Activated CD4-positive, CD25-positive, alpha-beta regulatory T cell (primary cell): ENCODE results near the gene PRDM10.
"Not testable (repeated sequence)": the region's sequence is repeated elsewhere in the genome, so short reads cannot be mapped to it uniquely, and the experiment has no call there.

ENCODE experiments used
- DNase-seq, 4 experiments: peaks; one replicate each; lab custom pipeline; 2025; lab: John Stamatoyannopoulos, UW

The PRDM10 gene

GRCh38 chr11:129974672-129975071 is 28.0 kb downstream of the PRDM10 start:
- no peak for DNase-seq

DNA sequence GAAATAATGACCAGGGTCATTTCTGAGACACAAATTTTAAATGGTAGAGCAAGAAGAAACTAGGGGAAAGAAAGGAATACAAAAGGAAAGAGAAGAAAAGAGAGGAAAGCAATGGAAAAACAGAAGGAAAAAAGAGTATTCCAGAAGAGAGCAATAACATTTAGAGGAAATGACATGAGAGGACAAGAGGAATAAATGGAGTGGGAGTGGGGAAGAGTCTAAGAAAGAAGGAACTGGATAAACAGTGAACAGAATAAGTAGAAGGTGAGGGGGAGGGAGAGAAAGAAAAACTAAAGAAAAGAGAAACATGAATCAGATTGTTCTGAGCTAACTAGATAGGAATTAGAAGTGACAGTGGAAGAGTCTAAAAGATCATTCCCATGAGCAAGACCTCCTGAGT is 28.4 kb downstream of the PRDM10 start:
- no peak for DNase-seq

DNA sequence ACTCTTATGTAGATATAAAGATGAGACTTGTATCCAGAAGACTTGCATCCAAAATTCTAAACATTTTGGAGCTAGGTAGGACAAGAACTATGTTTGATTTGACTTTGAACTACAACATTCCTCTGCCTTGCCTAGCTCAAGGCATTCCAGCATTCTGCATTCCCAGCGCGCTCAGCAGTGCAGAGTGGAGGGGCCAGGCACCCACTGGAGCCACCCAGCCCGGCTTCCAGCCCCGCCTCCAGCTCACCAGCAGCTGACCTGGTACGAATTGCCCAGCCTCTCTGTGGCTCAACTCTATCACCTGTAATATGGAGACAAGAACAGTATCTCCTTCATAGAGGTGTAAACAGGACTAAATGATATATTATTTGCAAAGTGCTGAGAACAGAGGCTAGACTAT is 28.8 kb downstream of the PRDM10 start:
- DNase-seq: no peak

DNA sequence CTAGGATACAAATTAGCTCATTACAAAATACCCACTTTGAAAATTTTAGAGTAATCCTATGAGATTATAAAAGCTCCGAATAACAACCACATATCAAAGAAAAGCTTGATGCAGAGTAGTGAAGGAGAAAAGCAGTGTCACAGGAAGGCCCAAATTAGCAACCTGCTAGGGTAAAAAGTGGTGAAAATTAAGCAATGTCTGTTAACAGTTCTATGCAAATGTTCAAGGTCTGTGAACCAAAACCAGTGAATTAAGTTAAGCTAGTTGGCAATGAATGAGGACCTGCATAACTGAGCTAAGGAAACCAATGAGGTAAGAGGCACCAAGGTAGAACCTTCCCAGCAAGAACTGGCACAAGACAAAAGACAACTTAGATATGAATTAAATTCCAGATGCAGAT is 29.6 kb downstream of the PRDM10 start:
- no peak for DNase-seq

DNA sequence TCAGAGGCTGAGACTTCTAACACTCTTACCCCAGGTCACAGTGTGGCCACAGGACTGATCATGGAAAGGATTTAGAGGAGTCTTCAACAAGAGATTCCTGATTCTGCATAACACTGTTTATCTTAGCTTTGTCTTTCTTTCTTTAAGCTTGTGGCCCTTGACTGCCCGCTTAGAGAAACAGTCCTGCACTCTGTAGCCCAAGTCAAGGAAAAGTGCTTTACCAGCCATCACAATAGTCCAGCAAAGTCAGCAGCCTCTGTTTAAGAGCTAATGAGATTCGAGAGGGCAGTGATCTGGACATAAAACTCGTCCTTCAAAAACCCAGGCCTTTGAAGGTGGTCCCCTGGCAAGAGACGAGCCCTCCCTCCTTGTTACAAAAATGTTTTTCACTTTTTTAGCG is 30.0 kb downstream of the PRDM10 start:
- no peak for DNase-seq

- not testable (repeated sequence) for DNase-seq
These were observed 30.8 kb downstream of the PRDM10 start for GRCh38 chr11:129971856-129972255.

DNA sequence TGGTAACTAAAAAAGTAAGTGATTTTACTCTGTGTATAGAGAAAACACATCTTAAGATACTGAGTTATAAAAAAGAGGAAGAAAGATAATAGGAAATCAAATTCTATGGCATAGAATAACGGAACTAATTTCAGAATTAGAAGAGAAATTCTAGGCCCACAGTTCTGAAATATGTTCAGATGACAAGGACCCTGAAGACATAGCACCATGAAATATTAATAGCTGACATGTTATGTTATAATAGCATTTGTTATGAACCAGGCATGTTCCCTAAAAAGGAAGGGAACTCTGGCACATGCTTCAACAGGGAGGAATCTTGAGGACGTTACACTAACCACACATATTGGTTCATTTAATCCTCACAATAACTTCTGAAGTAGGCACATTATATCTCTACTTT is 32.7 kb downstream of the PRDM10 start:
- DNase-seq: no peak

DNA sequence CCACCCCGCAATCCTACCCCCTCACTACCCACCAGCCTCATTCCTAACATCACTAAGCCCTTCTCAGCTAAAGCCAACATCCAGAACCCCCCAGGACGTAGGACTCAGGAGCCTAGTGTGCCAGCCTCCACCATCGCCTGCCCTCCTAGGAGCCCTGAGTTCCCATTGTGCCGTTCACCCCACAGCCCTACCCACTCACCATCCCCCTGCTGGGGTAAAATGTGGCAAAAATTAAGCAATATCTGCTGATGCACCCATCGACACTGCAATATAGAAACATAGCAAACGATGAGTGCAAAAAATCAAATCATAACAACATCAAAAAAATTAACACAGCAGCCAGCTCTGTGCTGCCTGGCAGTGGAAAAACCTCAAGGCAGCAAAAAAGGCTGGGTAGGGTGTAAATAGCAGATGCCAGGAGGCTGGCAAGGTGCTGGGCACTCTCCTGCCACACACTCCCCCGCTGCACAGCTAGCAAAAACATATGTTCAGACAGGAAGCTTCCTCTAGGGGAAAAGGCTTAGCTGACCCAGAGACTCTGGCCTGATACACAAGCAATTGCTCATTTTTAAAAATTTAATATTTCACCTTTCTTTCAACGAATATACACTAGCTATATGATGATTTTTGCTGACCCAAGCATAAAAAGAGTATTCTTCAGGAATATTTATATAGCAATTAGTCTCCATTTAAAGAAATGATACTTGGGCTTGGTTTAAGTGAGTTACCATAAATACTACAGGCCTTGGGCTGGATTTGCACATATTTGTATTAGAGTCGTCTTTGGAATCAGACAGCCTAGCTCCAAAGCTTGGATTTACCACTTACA is 33.8 kb downstream of the PRDM10 start:
- no peak for DNase-seq

GRCh38 chr11:129967996-129968395 is 34.6 kb downstream of the PRDM10 start:
- DNase-seq: no peak

- no peak for DNase-seq
These were observed 37.4 kb downstream of the PRDM10 start for GRCh38 chr11:129965248-129965647.

GRCh38 chr11:129960216-129961214 is 42.1 kb downstream of the PRDM10 start:
- DNase-seq: no peak

DNA sequence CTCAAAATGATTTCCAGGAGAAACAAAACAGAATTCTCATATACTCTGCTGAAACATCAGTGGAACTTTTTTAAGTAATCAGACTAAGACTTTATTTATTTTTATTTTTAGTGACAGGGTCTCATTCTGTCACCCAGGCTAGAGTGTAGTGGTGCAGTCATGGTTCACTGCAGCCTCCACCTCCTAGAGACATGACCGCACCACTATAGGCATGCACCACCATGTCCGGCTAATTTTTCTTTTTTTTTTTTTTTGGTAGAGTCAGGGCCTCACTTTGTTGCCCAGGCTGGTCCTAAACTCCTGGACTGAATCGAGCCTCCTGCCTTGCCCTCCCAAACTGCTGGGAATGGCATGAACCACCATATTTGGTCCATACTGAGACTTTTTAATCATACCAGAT is 42.9 kb downstream of the PRDM10 start:
- DNase-seq: no peak

- DNase-seq: no peak
These were observed 47.4 kb downstream of the PRDM10 start for GRCh38 chr11:129955282-129955681.

DNA sequence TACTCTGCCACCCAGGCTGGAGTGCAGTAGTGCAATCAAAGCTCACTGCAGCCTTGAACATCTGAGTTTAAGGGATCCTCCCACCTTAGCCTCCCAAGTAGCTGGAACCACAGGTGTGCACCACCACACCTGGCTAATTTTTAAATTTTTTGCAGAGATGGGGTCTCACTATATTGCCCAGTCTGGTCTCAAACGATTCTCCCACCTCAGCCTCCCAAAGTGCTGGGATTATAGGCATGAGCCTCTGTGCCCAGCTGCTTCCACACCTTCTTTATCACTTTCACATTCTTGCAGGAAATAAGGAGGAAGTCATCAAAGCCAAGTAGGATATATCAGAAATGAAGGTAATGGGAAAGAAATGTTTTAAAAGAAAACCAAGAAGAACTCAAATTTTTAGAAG is 47.9 kb downstream of the PRDM10 start:
- not testable (repeated sequence) for DNase-seq

- no peak for DNase-seq
These were observed 50.8 kb downstream of the PRDM10 start for GRCh38 chr11:129951866-129952262.

DNA sequence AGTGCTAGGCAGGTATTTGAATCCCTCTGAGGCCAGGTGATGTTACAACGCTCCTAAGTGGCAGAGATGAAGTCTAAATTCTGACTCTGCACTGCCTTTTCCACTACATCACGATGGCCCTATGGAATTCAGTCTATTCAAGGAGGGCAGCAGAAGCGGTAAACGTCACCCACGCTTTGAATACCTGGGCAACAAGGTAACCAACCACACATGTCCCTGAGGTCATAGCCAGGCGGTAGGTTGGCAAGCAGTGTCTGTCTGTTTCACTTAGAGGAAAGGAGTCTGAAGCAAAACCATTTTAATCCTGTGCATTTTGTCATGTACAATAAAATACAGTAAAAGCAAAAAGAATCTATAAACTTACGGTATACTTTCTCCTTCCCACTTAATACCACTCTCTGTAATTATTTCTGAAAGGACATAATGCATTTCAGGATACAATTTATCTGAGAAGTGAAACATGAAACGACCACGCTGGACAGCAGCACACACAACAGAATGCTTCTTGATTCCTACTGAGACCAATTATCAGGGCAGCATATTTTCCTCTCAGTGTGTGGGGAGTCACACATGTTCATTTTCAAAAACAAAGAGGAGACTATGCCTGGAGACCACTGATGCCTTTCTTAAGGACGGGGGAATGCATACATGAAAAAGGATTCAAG is 51.3 kb downstream of the PRDM10 start:
- no peak for DNase-seq

GRCh38 chr11:129950101-129951091 is 52.2 kb downstream of the PRDM10 start:
- no peak for DNase-seq

- DNase-seq: no peak
These were observed 53.6 kb downstream of the PRDM10 start for GRCh38 chr11:129948926-129949466.

DNA sequence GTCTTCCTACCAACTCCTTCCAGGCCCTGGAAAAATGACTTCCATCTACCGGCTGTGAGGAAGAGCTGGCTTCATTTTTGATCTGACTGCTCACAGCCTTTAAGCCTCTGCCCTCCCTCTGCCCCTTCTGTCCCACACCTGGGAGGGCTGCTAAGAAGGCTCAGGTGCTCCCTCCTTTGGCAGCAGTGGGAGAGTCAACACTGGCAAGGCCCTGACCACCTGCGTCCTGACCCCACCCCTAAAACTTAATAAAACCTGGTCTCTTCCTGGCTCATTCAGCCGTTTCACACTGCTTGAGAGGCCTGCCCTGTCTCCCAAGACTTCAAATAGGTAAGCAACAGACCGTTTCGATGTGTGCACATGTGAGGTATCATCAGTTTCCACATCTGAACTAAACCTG is 55.2 kb downstream of the PRDM10 start:
- DNase-seq: no peak

DNA sequence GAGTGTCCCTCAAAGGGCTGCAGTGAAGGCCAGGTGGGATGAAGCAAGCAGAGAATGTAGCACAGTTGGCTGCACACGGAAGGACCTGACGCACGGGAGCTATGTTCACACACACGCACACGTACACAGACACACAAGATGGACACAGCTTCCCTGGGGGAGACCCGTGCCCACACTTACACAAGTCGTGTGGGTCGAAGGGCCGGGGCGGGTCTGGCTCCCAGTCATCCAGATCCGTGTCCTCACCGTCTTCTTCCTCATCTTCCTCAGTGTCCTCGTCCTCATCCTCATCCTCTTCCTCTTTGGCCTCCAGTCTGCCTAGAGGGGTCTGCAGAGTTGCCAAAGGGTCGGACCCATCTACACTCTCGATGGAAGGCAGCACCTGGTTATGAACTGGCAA is 55.7 kb downstream of the PRDM10 start:
- no peak for DNase-seq

DNA sequence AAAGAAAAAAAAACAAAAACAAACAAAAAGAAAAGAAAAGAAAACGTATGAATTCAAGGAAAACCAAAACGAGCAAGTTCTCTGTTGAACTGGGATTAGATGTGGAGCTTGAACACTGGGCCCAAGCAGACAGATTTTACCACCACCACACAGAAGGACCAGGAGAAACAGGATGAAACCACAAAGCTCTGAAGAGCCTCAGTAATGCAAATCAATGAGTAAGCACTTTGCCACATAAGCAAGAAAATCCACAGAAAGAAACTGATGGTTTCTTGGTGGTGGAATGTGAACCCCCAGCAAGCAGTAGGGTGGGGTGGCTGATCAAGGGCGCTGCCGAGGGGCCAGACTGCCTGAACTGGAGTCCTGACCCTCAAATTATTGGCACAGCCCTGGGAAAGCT is 56.4 kb downstream of the PRDM10 start:
- DNase-seq: no peak
